ENCODE results near the gene GLB1L2. TPM values are rescaled to one million over a fixed set of nuclear protein-coding genes. Genes with fewer than 3 reads are reported as not detected.

The GLB1L2 gene
- polyA plus RNA-seq, 1 of the 3 experiments (the other 2 are of a cell fraction) = 3.4 TPM

DNA sequence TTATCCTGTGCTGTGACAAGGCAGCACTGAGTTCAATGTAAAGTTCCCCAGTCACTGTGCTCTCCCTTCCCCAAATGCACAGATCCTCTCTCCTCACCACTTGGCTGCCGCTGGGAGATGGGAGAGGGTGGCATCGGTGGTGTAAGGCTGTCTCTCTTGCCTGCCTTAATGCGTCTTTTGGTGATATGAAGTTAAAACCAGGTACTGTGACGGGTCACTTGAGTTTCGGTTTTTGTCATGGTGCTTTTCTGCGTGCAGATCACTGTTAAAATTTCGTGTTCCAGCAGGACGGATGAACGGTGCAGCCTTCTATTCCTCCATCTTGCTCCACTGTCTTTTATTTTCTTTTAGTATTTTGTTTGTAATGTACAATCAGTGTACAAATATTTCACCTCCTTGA lies 18.6 kb downstream of the GLB1L2 start:
- H3K27me3 ChIP-seq (ENCODE audit: insufficient read depth) = no peaks in the 10 kb centered on the region

DNA sequence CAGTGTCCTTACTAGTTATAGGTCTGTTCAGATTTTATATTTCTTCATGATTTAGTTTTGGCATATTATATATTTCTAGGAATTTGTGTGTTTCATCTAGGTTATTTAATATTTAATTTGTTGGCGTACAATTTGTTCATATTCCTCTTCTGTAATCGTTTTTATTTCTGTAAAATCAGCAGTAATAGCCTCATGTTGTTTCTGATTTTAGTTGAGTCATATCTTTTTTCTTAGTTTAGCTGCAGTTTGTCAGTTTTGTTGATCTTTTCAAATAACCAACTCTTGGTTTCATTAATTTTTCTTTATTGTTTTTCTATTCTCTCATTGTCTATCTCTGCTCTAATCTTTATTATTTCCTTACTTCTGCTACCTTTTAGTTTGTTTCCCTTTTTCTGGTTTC lies 20.3 kb downstream of the GLB1L2 start:
- no peaks in the 10 kb centered on the region for H4K20me1 ChIP-seq (ENCODE audit: insufficient read depth)

More for the DNA sequence above, 18.6 kb downstream of the GLB1L2 start:
- ChIA-PET POLR2A (no interaction called here), CTCF (interaction anchor here (1.2 kb wide), 1 partner anchor 9 kb away, joined by 3 read pairs; no protein-coding TSS in a partner anchor)
- no peak for DNase-seq
- Histone ChIP-seq H3K9ac (no peak overlapping the region), H3K9me2 (no peaks in the 10 kb centered on the region), H3F3A (replicated peaks; ENCODE audit: insufficient read depth) (no peaks in the 10 kb centered on the region), H3K4me1 (ENCODE audit: control insufficient read depth in 1 of 2, insufficient read depth in 2 of 2, low read depth in 1 of 2, low read length in 1 of 2) (no peaks in the 10 kb centered on the region), H3K4me3 (ENCODE audit: low read depth in 2 of 2, low read length in 1 of 2) (no peak overlapping the region), H3K79me2 (ENCODE audit: insufficient read depth) (no peaks in the 10 kb centered on the region), H2AFZ (ENCODE audit: low read depth) (no peak overlapping the region), H3K36me3 (replicated peaks in 1 of 2; ENCODE audit: control insufficient read depth in 1 of 2, insufficient read depth in 2 of 2, low read length in 1 of 2) (no peaks in the 10 kb centered on the region), H3K4me2 (no peak overlapping the region), H4K20me1 (ENCODE audit: insufficient read depth) (no peaks in the 10 kb centered on the region), H3K27ac (ENCODE audit: low read depth in 2 of 2, low read length in 1 of 2) (no peak overlapping the region), H3K9me3 (no peaks in the 10 kb centered on the region)
- TF ChIP-seq, protein P1, sequence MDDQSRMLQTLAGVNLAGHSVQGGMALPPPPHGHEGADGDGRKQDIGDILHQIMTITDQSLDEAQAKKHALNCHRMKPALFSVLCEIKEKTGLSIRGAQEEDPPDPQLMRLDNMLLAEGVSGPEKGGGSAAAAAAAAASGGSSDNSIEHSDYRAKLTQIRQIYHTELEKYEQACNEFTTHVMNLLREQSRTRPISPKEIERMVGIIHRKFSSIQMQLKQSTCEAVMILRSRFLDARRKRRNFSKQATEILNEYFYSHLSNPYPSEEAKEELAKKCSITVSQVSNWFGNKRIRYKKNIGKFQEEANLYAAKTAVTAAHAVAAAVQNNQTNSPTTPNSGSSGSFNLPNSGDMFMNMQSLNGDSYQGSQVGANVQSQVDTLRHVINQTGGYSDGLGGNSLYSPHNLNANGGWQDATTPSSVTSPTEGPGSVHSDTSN (IDR thresholded peaks at IDR 0.05) = no peak
- WGBS (ENCODE audit: low lambda C conversion rate) = 70% methylated on average over 9 of the region's 9 CpGs

More for the DNA sequence above, 20.3 kb downstream of the GLB1L2 start:
- Histone ChIP-seq H3K9ac (no peak overlapping the region), H3K9me3 (no peaks in the 10 kb centered on the region), H3K36me3 (replicated peaks in 1 of 2; ENCODE audit: control insufficient read depth in 1 of 2, insufficient read depth in 2 of 2, low read length in 1 of 2) (no peaks in the 10 kb centered on the region), H2AFZ (ENCODE audit: low read depth) (no peak overlapping the region), H3K4me3 (ENCODE audit: low read depth in 2 of 2, low read length in 1 of 2) (no peak overlapping the region), H3F3A (replicated peaks; ENCODE audit: insufficient read depth) (no peaks in the 10 kb centered on the region), H3K4me2 (no peak overlapping the region), H3K4me1 (ENCODE audit: control insufficient read depth in 1 of 2, insufficient read depth in 2 of 2, low read depth in 1 of 2, low read length in 1 of 2) (no peaks in the 10 kb centered on the region), H3K9me2 (no peaks in the 10 kb centered on the region), H3K27ac (ENCODE audit: low read depth in 2 of 2, low read length in 1 of 2) (no peak overlapping the region), H3K79me2 (ENCODE audit: insufficient read depth) (no peaks in the 10 kb centered on the region), H3K27me3 (ENCODE audit: insufficient read depth) (no peaks in the 10 kb centered on the region)
- POLR2A ChIA-PET = no interaction called here
- WGBS (ENCODE audit: low lambda C conversion rate) = 39% methylated on average over 2 of the region's 2 CpGs
- CTCF ChIA-PET = interaction anchor here (1.2 kb wide), 1 partner anchor 228 kb away, joined by 3 read pairs; no protein-coding TSS in a partner anchor
- TF ChIP-seq NFIC (IDR thresholded peaks at IDR 0.05; ENCODE audit: borderline replicate concordance) (no peak), JUND (IDR thresholded peaks at IDR 0.05) (no peak), FOXM1 (IDR thresholded peaks at IDR 0.05; ENCODE audit: low read depth) (no peak), MXI1 (IDR thresholded peaks at IDR 0.05; ENCODE audit: low read depth, low read length) (no peak), GATA2 (CRISPR knock-in tag; IDR thresholded peaks at IDR 0.05) (no peak), FOXJ3 (CRISPR knock-in tag; IDR thresholded peaks at IDR 0.05) (no peak), RXRA (IDR thresholded peaks at IDR 0.05; ENCODE audit: borderline replicate concordance, low read depth) (no peak), TCF12 (IDR thresholded peaks at IDR 0.05) (no peak), FOSL2 (IDR thresholded peaks at IDR 0.05; ENCODE audit: borderline replicate concordance, low read depth) (no peak), RAD21 (IDR thresholded peaks at IDR 0.05; ENCODE audit: low read length) (no peak), RCOR1 (IDR thresholded peaks at IDR 0.05; ENCODE audit: low read length) (no peak), TEAD4 (IDR thresholded peaks at IDR 0.05; ENCODE audit: borderline replicate concordance, insufficient read depth) (no peak), RFX5 (IDR thresholded peaks at IDR 0.05; ENCODE audit: low read length) (no peak)
- TF ChIP-seq, protein P2, sequence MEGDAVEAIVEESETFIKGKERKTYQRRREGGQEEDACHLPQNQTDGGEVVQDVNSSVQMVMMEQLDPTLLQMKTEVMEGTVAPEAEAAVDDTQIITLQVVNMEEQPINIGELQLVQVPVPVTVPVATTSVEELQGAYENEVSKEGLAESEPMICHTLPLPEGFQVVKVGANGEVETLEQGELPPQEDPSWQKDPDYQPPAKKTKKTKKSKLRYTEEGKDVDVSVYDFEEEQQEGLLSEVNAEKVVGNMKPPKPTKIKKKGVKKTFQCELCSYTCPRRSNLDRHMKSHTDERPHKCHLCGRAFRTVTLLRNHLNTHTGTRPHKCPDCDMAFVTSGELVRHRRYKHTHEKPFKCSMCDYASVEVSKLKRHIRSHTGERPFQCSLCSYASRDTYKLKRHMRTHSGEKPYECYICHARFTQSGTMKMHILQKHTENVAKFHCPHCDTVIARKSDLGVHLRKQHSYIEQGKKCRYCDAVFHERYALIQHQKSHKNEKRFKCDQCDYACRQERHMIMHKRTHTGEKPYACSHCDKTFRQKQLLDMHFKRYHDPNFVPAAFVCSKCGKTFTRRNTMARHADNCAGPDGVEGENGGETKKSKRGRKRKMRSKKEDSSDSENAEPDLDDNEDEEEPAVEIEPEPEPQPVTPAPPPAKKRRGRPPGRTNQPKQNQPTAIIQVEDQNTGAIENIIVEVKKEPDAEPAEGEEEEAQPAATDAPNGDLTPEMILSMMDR (IDR thresholded peaks at IDR 0.05) = no peak
- TF ChIP-seq, protein P3, sequence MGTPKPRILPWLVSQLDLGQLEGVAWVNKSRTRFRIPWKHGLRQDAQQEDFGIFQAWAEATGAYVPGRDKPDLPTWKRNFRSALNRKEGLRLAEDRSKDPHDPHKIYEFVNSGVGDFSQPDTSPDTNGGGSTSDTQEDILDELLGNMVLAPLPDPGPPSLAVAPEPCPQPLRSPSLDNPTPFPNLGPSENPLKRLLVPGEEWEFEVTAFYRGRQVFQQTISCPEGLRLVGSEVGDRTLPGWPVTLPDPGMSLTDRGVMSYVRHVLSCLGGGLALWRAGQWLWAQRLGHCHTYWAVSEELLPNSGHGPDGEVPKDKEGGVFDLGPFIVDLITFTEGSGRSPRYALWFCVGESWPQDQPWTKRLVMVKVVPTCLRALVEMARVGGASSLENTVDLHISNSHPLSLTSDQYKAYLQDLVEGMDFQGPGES (IDR thresholded peaks at IDR 0.05; ENCODE audit: low read depth, low read length) = no peak
- DNase-seq = no peak
